Limb (tissue), 2 donors: Measurements from ENCODE around the gene KRTAP5-4.
A peak's percentile ranks its signal among the peaks of the same experiment; 100 is the strongest.
"Not testable (repeated sequence)": the region's sequence is repeated elsewhere in the genome, so short reads cannot be mapped to it uniquely, and the experiment has no call there.

ENCODE experiments used
- DNase-seq, 2 donors: peaks; one replicate each; pipeline ENCODE4 v3.0.0-alpha.2; 2016; ENCODE audit errors: extremely low spot score in 2 of 2

The KRTAP5-4 gene

DNA sequence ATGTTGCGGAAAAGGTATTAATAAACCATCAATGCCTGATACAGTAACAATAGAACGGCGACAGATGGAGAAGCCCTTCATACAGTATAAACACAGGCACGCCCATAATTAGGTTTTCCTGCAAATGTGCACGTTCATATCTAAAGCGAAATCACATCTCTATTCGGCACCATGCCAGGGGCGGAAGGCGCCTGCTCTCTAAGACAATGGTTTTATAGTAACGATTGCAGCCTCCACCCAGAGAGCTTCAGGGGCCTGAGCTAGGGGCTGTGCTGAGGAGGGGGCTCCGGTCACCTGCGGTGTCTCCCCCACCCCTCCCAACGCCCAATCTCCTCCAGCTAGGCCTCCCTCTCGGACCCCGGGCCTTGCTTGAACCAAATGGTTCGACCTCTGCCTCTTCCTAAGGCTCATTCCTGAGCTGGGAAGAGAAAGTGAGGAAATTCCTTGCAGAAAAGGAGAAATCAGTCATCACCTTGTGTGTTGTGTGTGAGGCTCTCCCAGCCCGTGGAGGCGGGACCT lies 17.2 kb upstream of the KRTAP5-4 start:
- no peak for DNase-seq

DNA sequence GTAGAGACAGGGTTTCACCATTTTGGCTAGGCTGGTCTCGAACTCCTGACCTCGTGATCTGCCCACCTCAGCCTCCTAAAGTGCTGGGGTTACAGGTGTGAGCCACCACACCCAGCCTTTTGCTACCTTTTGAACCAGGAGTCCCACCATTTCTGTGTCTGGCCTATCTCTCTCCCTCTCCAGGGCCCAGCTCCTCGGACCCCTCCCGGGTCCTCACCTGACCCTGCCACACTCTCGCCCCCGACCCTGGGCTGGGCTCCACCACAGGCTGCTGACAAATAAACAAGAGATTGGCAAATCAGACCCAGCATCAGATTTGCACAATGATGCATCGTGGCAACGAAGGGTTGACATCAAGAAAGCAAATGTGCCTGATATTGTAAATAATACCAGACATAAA lies 16.4 kb upstream of the KRTAP5-4 start:
- no peak for DNase-seq

DNA sequence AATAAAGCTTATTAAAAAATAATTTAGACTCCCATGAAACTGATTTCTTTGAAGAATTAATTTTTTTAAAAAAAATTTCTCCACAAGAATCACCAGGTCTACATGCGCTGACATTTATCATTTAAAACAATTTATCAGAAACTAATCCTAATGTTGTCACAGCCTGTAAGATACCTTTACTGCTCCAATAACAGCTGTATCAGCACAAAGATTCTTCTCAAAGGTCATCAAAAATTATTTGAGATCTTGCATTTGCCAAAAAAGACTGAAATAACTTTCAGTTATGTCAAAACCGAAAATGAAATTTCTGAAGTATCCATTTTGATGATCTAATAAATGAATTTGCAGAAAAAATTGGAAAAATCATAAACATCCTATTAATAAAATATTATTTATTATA lies 15.7 kb upstream of the KRTAP5-4 start:
- DNase-seq: no peak

DNA sequence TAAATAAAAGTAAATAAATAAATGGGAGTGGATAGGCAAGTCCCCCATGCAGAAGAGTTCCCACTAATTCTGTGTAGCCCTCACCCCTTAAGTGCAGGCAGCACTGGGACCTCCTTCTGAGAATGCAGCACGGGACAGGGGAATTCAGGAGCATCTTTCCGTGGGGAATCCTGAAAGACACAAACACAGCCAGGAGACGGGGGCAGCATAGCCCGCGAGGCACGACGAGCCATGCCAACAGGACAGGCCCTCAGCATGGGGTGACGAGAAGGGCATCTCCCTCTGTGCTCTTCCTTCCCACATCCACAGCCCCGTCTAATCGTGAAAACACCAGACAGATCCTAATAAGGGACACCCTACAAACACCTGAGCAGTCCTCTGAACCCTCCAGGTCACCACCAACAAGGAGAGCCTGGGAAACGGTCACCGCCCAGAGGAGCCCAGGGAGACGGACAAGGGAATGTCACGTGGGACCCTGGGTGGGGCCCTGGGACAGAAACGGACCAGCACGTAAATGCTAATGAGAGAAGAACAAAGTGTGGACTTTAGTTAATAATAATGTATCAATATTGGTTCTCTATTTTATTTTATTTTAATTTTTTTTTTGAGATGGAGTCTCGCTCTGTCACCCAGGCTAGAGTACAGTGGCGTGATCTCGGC lies 14.5 kb upstream of the KRTAP5-4 start:
- DNase-seq: no peak

DNA sequence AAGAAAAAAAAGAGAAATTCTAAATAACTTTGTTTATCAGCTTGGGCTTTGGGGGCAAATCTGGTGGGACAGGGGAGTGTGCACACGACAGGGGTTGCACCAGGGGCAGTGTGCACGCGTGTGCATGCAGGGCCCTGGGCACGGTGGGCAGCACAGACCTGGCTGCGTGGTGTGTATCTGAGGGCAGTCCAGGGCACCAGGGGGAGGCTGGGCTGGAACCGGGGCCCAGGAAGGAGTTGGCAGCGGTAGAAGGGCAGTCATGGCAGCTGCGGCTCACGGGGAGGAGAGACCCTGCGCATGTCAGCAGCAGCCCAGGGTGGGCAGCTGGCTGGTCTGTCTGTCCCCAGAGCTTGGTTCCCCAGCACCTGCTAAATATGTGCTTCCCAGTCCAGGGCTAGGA lies 11.9 kb upstream of the KRTAP5-4 start:
- no peak for DNase-seq

DNA sequence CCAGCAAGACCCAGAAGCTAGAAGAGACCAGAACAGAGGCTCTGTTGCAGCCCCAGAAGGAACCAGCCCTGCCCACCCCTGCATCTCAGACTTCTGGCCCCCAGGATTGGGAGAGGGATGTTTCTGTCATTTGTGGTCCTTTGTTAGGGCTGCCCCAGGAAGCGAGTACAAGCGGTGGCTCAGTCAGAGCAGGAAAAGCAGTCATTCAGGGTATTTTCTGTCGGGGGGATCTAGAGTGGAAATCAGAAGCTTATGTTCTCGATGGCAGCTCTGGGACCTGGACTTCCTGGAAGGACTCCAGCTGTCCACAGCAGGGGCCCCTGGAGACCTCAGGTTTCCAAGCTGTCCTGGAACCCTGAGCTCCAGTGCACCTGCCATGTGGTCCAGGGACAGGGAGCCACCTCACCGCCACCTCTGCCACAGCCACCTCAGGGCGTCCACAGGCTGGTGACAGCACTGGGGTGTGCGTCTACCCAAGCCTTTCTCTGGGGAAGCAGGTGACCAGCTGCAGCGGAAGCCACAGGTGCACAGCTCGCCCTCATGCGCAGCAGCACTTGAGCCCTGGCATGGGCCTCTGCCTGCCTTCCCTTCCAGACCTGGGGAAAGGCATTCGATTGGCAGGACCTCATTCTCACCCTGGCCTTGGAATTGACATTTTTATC lies 10.2 kb upstream of the KRTAP5-4 start:
- no peak for DNase-seq

DNA sequence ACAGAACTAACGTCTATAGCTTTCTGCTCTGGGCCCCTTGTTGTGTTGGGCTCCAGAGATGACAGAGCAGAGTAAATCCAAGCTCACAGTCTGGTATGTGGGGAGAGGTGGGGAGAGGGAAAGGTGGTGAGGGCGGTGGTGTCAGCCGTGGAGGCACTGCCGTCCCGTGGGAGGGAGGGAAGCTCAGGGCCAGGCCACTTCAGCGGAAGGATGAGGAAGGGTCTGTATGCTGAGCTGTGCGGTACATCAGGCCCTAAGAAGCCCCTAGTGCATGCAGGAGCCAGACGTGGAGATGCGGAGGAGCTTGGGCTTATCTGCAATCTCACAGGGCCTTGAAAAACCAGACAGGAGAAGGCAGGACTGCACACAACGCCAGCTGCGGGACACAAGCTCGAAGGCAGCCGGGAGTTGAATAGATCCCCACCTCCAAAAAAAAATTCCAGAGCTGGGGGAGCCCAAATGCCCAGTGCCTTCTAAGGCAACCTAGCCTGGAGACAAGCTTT lies 9.2 kb upstream of the KRTAP5-4 start:
- no peak for DNase-seq

DNA sequence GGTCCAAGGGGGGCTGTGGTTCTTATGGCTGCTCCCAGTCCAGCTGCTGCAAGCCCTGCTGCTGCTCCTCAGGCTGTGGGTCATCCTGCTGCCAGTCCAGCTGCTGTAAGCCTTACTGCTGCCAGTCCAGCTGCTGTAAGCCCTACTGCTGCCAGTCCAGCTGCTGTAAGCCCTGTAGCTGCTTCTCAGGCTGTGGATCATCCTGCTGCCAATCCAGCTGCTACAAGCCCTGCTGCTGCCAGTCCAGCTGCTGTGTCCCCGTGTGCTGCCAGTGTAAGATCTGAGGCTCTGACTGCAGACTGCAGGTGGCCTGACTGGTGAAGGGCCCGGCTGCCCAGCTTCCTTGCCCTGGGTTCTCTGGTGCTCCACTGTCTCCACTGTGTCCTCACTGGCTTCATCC lies 8.3 kb upstream of the KRTAP5-4 start:
- DNase-seq: no peak

DNA sequence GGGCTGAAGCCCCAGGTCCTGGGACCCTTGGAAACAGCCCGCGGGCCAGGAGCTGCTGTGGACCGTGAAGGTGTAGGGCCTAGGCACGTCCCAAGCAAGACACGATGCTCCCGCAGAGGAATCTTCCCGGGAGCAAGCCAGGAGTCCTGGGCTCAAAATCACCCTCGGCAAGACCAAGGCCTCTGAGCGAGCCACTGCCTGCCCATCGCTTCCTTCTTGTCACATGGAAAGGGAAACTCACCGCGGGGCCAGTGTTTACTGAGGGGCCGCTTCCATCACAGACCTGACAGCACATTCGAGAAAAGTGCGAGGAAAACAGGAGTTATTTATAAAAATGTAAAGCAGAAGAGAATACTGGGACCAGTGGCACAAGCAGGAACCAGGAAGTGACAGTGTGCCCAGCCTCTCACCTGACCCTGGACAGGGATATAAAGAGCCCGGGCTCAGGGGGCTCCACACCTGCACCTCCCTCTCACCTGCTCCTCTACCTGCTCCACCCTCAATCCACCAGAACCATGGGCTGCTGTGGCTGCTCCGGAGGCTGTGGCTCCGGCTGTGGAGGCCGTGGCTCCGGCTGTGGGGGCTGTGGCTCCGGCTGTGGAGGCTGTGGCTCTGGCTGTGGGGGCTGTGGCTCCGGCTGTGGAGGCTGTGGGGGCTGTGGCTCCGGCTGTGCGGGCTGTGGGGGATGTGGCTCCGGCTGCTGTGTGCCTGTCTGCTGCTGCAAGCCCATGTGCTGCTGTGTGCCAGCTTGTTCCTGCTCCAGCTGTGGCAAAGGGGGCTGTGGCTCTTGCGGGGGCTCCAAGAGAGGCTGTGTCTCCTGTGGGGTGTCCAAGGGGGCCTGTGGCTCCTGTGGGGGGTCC lies 7.6 kb upstream of the KRTAP5-4 start, which contains the start of gene KRTAP5-5:
TSS of gene KRTAP5-5 (plus strand) at position 450 of the 860 bp plus-strand sequence. CDS start at position 516, 66 bp downstream.
- no peak for DNase-seq

DNA sequence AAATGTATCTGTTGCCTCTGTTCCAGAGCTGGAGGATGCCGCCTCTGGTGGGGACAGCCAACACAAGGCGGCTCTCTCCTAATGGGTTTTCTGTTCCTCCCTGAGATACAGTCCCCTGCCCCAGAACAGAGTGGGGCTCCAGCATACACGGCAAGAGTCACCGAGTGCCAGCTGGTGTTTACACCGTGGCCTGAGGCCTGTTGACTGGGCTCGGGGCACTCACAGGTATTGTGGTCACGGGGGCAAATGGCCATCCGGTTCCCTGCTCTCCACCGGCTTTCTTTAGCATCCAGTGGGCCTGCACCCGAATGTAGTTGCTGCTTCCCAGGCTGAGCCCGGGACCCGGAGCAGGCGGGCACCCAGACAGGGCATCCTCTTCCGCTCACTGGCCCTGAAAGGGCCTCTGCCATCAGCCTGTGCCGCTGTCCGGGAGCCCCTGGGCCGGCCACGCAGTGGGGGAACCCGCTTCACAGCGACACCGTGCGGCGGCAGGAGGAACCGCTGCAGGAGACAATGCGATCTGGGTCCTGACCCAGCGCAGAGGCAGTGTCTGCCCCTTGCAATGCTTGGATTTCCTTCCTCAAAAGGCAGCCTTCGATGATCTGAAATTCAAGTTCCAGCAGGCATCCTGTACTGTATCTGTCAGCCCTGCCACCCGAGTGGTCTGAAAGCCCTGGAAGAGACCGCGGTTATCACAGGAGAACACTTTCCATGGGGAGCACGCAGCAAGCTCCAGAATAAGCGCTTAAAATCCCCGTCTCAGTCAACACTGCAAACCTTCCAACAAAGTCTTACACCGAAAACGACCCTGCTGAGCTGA lies 6.8 kb upstream of the KRTAP5-4 start:
- peak; percentile 32 to 75 for DNase-seq

DNA sequence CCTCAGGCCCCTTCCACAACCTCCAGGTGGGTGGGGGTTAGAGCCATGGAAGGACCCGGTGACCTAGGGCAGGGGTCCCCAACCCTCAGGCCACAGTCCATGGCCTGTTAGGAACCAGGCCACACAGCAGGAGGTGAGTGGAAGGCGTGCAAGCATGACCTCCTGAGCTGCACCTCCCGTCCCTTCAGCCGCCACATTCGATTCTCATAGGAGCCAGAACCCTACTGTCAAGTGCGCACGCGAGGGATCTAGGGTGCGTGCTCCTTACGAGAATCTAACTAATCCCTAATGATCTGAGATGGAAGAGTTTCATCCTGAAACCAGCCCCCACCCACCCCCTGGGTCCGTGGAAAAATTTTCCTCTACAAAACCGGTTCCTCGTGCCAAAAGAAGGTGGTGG lies 3.6 kb upstream of the KRTAP5-4 start:
- no peak for DNase-seq

DNA sequence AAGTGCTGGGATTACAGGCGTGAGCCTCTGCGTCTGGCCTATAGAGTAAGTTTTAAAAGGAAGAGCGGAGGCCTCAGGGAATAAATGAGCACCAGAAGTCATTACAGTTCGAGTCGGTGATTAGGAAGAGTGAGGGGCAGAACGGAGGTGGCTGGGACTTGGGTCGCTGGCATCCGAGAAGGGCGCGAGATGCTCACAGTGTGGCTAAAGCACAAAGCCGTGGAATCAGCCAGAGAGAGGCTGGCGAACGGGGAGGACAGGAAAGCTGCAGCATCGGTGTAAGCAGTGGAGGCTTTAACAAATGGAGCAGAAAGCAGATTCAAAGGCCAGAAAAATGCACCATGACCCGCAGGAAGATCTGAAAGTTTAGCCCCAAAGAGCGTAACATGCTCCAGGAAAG lies 2.7 kb upstream of the KRTAP5-4 start:
- no peak for DNase-seq

DNA sequence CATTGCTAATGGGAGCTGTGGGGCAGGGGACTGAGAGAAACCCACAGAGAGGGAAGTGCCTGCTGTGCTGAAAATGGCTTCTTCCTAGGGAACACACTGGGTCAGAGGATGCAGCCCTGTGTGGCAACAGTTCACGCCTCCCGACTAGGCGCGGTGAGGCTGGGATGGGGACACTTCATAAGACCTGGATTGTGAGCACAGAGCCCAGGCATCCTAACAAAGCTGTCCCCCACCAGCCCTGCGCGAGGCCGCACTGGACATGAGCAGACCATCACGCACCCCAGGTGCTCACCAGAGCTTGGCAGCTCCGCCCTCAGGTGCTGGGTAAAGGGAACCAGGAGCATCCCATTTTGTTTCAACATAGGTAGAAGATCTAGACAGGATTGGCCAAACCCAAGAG lies 1.8 kb upstream of the KRTAP5-4 start:
- no peak for DNase-seq

DNA sequence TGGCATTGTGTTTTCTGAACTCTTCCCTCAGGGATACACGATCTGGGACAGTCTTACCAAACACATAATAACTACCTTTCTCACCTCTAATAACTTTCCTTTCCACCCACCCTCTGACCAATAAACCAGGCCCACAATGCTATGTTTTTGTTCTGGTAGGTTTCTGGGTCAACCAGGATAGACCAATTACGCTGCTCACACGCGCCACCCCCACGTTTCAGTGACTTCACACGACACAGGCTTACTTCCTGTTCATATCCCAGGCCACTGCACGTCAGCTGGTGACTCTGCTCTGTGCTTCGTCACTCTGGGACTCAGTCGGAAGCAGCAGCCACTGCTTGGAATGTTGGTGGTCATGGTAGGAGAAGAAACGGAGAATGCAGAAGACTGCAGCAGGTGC lies 2.5 kb downstream of the KRTAP5-4 start:
- DNase-seq: no peak

DNA sequence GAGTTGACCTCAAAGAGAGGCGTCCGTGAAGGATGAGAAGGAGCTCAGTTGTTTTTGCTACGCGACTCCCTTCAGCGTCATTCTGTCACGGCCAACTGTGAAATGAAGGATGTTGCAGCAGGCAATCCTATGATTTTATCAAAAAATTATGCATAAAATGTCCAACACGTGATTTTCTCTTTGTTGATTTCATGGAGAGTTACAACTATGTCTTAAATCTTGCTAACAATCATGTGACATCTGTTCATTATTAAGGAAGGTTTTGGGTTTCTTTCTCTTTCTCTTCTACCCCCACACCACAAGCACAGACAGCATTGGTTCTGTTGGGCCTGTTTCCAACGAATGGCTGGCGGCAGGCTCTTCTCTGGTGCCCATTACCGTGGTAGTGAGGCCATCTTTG lies 3.7 kb downstream of the KRTAP5-4 start:
- DNase-seq: no peak

DNA sequence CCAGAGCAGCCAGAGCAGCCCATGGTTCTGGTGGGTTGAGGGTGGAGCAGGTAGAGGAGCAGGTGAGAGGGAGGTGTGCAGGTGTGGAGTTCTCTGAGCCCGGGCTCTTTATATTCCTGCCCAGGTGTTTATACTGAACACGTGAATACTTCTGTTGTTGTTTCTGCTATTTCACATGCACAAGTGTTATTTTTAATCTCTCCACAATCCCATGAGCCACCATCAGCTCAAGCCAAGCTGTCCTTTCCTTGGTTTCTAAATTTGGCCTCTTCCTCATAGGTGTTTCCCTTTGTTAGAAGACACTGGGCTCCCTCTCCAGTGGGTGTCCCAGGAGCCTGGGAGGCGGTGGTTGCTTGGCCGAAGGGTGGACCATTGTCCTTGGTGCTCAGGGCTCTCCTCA lies 13.6 kb downstream of the KRTAP5-4 start, which contains the start of gene KRTAP5-3:
TSS of gene KRTAP5-3 (minus strand) at position 101 of the 400 bp plus-strand sequence. CDS start at position 23, 78 bp downstream.
- DNase-seq: no peak

DNA sequence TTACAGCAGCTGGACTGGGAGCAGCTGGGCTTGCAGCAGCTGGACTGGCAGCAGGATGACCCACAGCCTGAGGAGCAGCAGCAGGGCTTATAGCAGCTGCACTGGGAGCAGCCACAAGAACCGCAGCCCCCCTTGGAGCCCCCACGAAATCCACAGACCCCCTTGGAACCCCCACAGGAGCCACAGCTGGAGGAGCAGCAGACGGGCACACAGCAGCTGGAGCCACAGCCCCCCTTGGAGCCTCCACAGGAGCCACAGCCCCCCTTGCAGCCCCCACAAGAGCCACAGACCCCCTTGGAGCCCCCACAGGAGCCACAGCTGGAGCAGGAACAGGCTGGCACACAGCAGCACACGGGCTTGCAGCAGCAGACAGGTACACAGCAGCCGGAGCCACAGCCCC lies 14.0 kb downstream of the KRTAP5-4 start:
- DNase-seq: not testable (repeated sequence)

DNA sequence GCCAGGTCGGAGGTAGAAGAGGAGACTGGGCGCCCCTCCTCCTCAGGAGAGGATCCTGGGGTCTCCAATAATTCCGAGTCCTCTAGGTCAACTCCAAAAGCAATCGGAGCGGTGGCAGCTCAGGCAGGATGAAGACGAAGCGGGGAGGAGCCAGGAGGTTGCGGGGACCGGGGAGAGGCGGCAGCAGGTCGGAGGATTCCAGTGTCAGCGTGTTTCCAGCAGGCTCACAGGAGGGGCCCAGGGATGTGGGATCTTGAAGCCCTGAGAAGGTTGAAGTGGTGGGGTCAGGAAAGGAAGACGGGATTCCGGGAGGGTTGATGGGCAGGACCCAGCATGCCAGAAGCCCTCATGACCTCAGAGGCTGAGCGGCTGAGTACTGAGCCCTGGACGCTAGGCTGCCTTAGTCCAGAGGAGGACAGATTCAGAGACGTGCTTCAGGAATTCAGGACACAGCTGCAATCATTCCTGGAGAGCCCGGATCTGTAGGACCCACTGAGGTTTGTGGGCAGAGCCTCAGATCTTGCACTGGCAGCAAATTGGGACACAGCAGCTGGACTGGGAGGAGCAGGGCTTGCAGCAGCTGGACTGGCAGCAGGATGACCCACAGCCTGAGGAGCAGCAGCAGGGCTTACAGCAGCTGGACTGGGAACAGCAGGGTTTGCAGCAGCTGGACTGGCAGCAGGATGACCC lies 14.6 kb downstream of the KRTAP5-4 start:
- not testable (repeated sequence) for DNase-seq

DNA sequence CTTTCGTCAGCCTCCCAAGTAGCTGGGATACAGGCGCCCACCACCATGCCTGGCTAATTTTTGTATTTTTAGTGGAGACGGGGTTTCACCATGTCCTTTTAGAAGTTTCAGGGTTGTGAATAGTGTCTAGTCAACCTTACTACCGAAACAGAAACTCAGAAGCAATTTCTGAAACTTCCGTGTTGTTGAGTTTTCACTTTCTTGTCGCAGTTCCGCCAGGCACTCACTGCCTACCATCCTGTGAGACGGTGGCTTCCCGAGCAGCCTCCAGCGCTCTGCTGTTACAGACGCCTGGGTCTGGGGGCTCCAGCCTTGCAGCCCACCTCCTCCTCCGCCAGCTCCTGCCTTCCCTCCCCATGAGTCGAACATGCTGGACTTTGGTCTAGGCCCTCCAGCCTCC lies 16.0 kb downstream of the KRTAP5-4 start:
- not testable (repeated sequence) for DNase-seq

DNA sequence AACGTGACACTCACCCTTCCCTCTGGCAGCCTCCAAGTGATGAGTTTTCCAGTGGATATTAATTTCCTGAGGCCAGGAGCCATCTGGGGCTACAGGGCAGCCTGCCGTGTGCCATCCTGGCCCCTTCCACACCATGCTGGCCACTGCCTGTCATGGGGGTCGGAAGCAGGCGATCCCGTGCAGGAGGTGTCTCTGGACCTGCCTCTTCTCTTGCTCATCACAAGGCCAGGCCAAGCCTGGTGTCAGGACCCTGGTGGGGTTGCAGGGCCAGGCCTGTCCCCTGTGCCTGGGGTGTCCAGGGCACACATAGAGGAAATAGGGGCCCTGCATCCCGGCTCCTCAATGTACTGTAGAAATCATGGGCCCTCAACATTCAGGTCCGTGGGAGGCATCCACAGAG lies 17.2 kb downstream of the KRTAP5-4 start:
- no peak for DNase-seq
